Measurements from ENCODE around the gene SP2. TPM values are rescaled to one million over a fixed set of nuclear protein-coding genes. Genes with fewer than 3 reads are reported as not detected.

Gene SP2
- total RNA-seq, 1 donor from 2014 or later: 12.4 TPM

Other genes starting within 250 kb of the SP2 start
- 160 TPM for gene KPNB1, start 246.3 kb upstream of the SP2 start, total RNA-seq
- gene TBKBP1, start 202.1 kb upstream of the SP2 start, total RNA-seq: 16.3 TPM
- gene TBX21, start 163.0 kb upstream of the SP2 start, total RNA-seq: 0.32 TPM
- 4.8 TPM for gene OSBPL7, start 74.4 kb upstream of the SP2 start, total RNA-seq
- gene MRPL10, start 64.7 kb upstream of the SP2 start, total RNA-seq: 53.5 TPM
- 0.19 TPM for gene LRRC46, start 64.6 kb upstream of the SP2 start, total RNA-seq
- gene SCRN2, start 55.0 kb upstream of the SP2 start, total RNA-seq: 24.2 TPM
- gene SP6, start 45.1 kb upstream of the SP2 start, total RNA-seq: 0.08 TPM
- 28.2 TPM for gene PNPO, start 45.3 kb downstream of the SP2 start, total RNA-seq
- gene PRR15L, start 61.6 kb downstream of the SP2 start, total RNA-seq: not detected
- 50.3 TPM for gene CDK5RAP3, start 74.9 kb downstream of the SP2 start, total RNA-seq
- 49.2 TPM for gene COPZ2, start 141.6 kb downstream of the SP2 start, total RNA-seq
- gene NFE2L1, start 152.1 kb downstream of the SP2 start, total RNA-seq: 911 TPM
- gene CBX1, start 205.2 kb downstream of the SP2 start, total RNA-seq: 31.7 TPM
- gene SNX11, start 211.5 kb downstream of the SP2 start, total RNA-seq: 11.8 TPM